Keratinocyte (primary cell): ENCODE results near the gene SOWAHA. TPM values are rescaled to one million over a fixed set of nuclear protein-coding genes. Genes with fewer than 3 reads are reported as not detected.

Source experiments
- DNase-seq: peaks from one replicate; pipeline ENCODE4 v3.0.0-alpha.2; 2011; ENCODE audit warnings: low read depth, missing footprints, low spot score
- FAIRE-seq: peaks from 2 replicates; lab custom pipeline; 2011; peaks lifted over from hg19 to GRCh38; lab: Jason Lieb, UNC
- H2AFZ ChIP-seq: 2 replicates; pipeline ENCODE4 v1.6.0; 2012; ENCODE audit warnings: low read length, control low read depth, inconsistent platforms; ENCODE audit not compliant: control insufficient read depth
- H3K27ac ChIP-seq: 2 replicates; pipeline ENCODE4 v1.5.1; 2011; ENCODE audit warnings: low read length; ENCODE audit not compliant: control insufficient read depth, insufficient read depth
- H3K27me3 ChIP-seq: 3 replicates; pipeline ENCODE4 v1.6.0; 2011; ENCODE audit warnings: low read length; ENCODE audit not compliant: control insufficient read depth, insufficient read depth; ENCODE audit errors: extremely low read depth
- H3K36me3 ChIP-seq, 2 experiments: 2 replicates in 1 of 2; 3 replicates in 1 of 2; pipeline ENCODE4 v1.5.1; 2011; ENCODE audit warnings: low read length in 2 of 2, mild to moderate bottlenecking in 1 of 2; ENCODE audit not compliant: control insufficient read depth in 2 of 2, insufficient read depth in 2 of 2; ENCODE audit errors: extremely low read depth in 1 of 2
- H3K4me1 ChIP-seq: 3 replicates; pipeline ENCODE4 v1.5.1; 2011; ENCODE audit warnings: low read length; ENCODE audit not compliant: control insufficient read depth, insufficient read depth; ENCODE audit errors: extremely low read depth
- H3K4me2 ChIP-seq: 3 replicates; pipeline ENCODE4 v1.6.0; 2011; ENCODE audit warnings: low read depth, low read length; ENCODE audit not compliant: control insufficient read depth, insufficient read depth; ENCODE audit errors: extremely low read depth
- H3K4me3 ChIP-seq, 3 experiments: fragments of 200-600 bp in 1 of 3; sonication (generic) in 1 of 3; 2 replicates in 2 of 3; 3 replicates in 1 of 3; pipeline ENCODE4 v1.5.1; 2011 to 2016; ENCODE audit warnings: low read length in 3 of 3, mild to moderate bottlenecking in 3 of 3, control low read depth in 2 of 3, inconsistent platforms in 1 of 3, low read depth in 1 of 3, mixed read lengths in 1 of 3, mixed run types in 1 of 3, moderate library complexity in 1 of 3; ENCODE audit not compliant: control insufficient read depth in 2 of 3, insufficient read depth in 2 of 3; ENCODE audit errors: extremely low read depth in 1 of 3
- H3K79me2 ChIP-seq: 2 replicates; pipeline ENCODE4 v1.6.0; 2012; ENCODE audit warnings: low read length; ENCODE audit not compliant: control insufficient read depth, insufficient read depth
- H3K9ac ChIP-seq: 3 replicates; pipeline ENCODE4 v1.6.0; 2011; ENCODE audit warnings: low read length; ENCODE audit not compliant: control insufficient read depth, insufficient read depth; ENCODE audit errors: extremely low read depth
- H3K9me1 ChIP-seq: 3 replicates; pipeline ENCODE4 v1.6.0; 2011; ENCODE audit warnings: low read length; ENCODE audit not compliant: control insufficient read depth, insufficient read depth; ENCODE audit errors: extremely low read depth
- H3K9me3 ChIP-seq: 2 replicates; pipeline ENCODE4 v1.5.1; 2012; ENCODE audit warnings: low read depth, low read length; ENCODE audit not compliant: control insufficient read depth
- H4K20me1 ChIP-seq: 3 replicates; pipeline ENCODE4 v1.6.0; 2011; ENCODE audit warnings: low read length; ENCODE audit not compliant: control insufficient read depth, insufficient read depth; ENCODE audit errors: extremely low read depth
- CTCF ChIP-seq, 3 experiments: IDR thresholded peaks in 1 of 3; conservative IDR thresholded peaks in 1 of 3; optimal IDR thresholded peaks in 1 of 3; 2 replicates in 2 of 3; 3 replicates in 1 of 3; pipeline versions ENCODE3 to v1.5.1; 2011; ENCODE audit warnings: low read length in 3 of 3, mild to moderate bottlenecking in 3 of 3, moderate library complexity in 2 of 3, control low read depth in 1 of 3, inconsistent platforms in 1 of 3; ENCODE audit not compliant: insufficient read depth in 2 of 3; ENCODE audit errors: extremely low read depth in 1 of 3
- EZH2 ChIP-seq: IDR thresholded peaks from one replicate; pipeline ENCODE4 v1.6.1; 2012; ENCODE audit warnings: inconsistent platforms, mild to moderate bottlenecking, low read length, moderate library complexity
- dilution Hi-C: fragments of 300-500 bp; cut with MboI; formaldehyde crosslinking; loops from one replicate; pipeline ENCODE4 v1.7.0; 2020; ENCODE audit warnings: low sequenced_read_pairs; ENCODE audit not compliant: extremely low pct_ligation_motif_present
- polyA plus RNA-seq, 5 experiments: library from polyadenylated mRNA; depleted of rRNA in 3 of 5; stranded (reverse) in 3 of 5; stranded (forward) in 1 of 5; unstranded in 1 of 5; fragments of >200 nt; gene quantifications; 1 replicate in 1 of 5; 2 replicates in 3 of 5; 3 replicates in 1 of 5; pipeline versions ENCODE4 v1.2.1 to v1.2.3, GENCODE V29; 2011 to 2012; ENCODE audit warnings: missing spikeins in 2 of 5, low read depth in 1 of 5, low replicate concordance in 1 of 5

The SOWAHA gene
- polyA plus RNA-seq, 1 donor (not counting 4 experiments of a cell fraction or from before 2014, with no cell fraction given): not detected

- no peak overlapping the region for H3K27ac ChIP-seq
- no peaks in the 10 kb centered on the region for H3K9me1 ChIP-seq
- no peak for DNase-seq
- no peaks in the 10 kb centered on the region for H3K36me3 ChIP-seq
- no peak overlapping the region for H3K4me3 ChIP-seq
- FAIRE-seq: no peak
- H4K20me1 ChIP-seq: no peaks in the 10 kb centered on the region
- peaks cover 12% of the 10 kb centered on the region for H3K4me1 ChIP-seq
- no peak for TF ChIP-seq CTCF (optimal IDR thresholded peaks at IDR 0.05 in 1 of 3, IDR thresholded peaks at IDR 0.05 in 1 of 3, conservative IDR thresholded peaks at IDR 0.05 in 1 of 3; ENCODE audit: extremely low read depth in 1 of 3, insufficient read depth in 2 of 3, low read length in 3 of 3)
- TF ChIP-seq EZH2: no peak
- no peak overlapping the region for H3K9ac ChIP-seq
- H3K79me2 ChIP-seq: no peaks in the 10 kb centered on the region
- no peaks in the 10 kb centered on the region for H3K9me3 ChIP-seq
- H3K4me2 ChIP-seq: no peak overlapping the region
- H3K27me3 ChIP-seq: no peaks in the 10 kb centered on the region
- no peak overlapping the region for H2AFZ ChIP-seq
- dilution Hi-C loops: no loop called here
Measured at GRCh38 chr5:132841305-132841704, 28.2 kb downstream of the SOWAHA start.

GRCh38 chr5:132848270-132848669, 35.2 kb downstream of the SOWAHA start:
- no peaks in the 10 kb centered on the region for H3K9me3 ChIP-seq
- no peak overlapping the region for H3K27ac ChIP-seq
- H3K36me3 ChIP-seq: no peaks in the 10 kb centered on the region
- no peak for FAIRE-seq
- H3K4me3 ChIP-seq: no peak overlapping the region
- no peaks in the 10 kb centered on the region for H3K79me2 ChIP-seq
- H3K27me3 ChIP-seq: no peaks in the 10 kb centered on the region
- H3K4me1 ChIP-seq: no peaks in the 10 kb centered on the region
- H3K9ac ChIP-seq: no peak overlapping the region
- no peak for TF ChIP-seq CTCF (optimal IDR thresholded peaks at IDR 0.05 in 1 of 3, IDR thresholded peaks at IDR 0.05 in 1 of 3, conservative IDR thresholded peaks at IDR 0.05 in 1 of 3; ENCODE audit: extremely low read depth in 1 of 3, insufficient read depth in 2 of 3, low read length in 3 of 3)
- TF ChIP-seq EZH2: no peak
- H3K9me1 ChIP-seq: no peaks in the 10 kb centered on the region
- H3K4me2 ChIP-seq: no peak overlapping the region
- no peak overlapping the region for H2AFZ ChIP-seq
- dilution Hi-C loops: no loop called here
- no peak for DNase-seq
- H4K20me1 ChIP-seq: no peaks in the 10 kb centered on the region
